Bronchial epithelial cell (primary cell): ENCODE measurements around the gene PLEKHA7. TPM values are rescaled to one million over a fixed set of nuclear protein-coding genes. Genes with fewer than 3 reads are reported as not detected.

ENCODE experiments used
- DNase-seq: peaks from one replicate; pipeline ENCODE4 v3.0.0-alpha.2; 2010; ENCODE audit warnings: low read depth
- FAIRE-seq: peaks from 2 replicates; lab custom pipeline; 2011; peaks lifted over from hg19 to GRCh38; lab: Jason Lieb, UNC
- H3K27me3 ChIP-seq: 2 replicates; pipeline ENCODE4 v1.5.1; 2011; ENCODE audit warnings: low read length; ENCODE audit not compliant: control insufficient read depth, insufficient read depth
- H3K36me3 ChIP-seq: 2 replicates; pipeline ENCODE4 v1.5.1; 2011; ENCODE audit warnings: low read length; ENCODE audit not compliant: control insufficient read depth, insufficient read depth
- H3K4me3 ChIP-seq: 2 replicates; pipeline ENCODE4 v1.5.1; 2011; ENCODE audit warnings: mild to moderate bottlenecking, low read depth, low read length, control low read depth
- CTCF ChIP-seq: IDR thresholded peaks from 2 replicates; pipeline ENCODE4 v1.5.1; 2011; ENCODE audit warnings: mild to moderate bottlenecking, moderate library complexity, low read length, control low read depth, inconsistent platforms; ENCODE audit not compliant: insufficient read depth, severe bottlenecking
- total RNA-seq: library from RNA; depleted of rRNA; stranded (reverse); fragments of >200 nt; gene quantifications from 2 replicates; pipeline ENCODE4 v1.2.1, GENCODE V29; 2014

The PLEKHA7 gene
- total RNA-seq, 1 donor from 2014 or later: 2.4 TPM

GRCh38 chr11:16775614-16776283 lies 238.5 kb downstream of the PLEKHA7 start:
- no peak for FAIRE-seq
- no peak overlapping the region for H3K4me3 ChIP-seq
- no peaks in the 10 kb centered on the region for H3K27me3 ChIP-seq
- TF ChIP-seq CTCF: no peak
- peak; percentile 59 for DNase-seq
- no peaks in the 10 kb centered on the region for H3K36me3 ChIP-seq

- FAIRE-seq (no peak), DNase-seq (no peak)
- TF ChIP-seq CTCF: no peak
- no peaks in the 10 kb centered on the region for H3K36me3 ChIP-seq
- no peaks in the 10 kb centered on the region for H3K27me3 ChIP-seq
- H3K4me3 ChIP-seq: no peak overlapping the region
Observed at GRCh38 chr11:16774936-16775613, 239.1 kb downstream of the PLEKHA7 start.

GRCh38 chr11:16773981-16774935 lies 240.0 kb downstream of the PLEKHA7 start:
- DNase-seq (no peak), FAIRE-seq (peak; percentile 43)
- H3K27me3 ChIP-seq: no peaks in the 10 kb centered on the region
- TF ChIP-seq CTCF: no peak
- no peak overlapping the region for H3K4me3 ChIP-seq
- H3K36me3 ChIP-seq: no peaks in the 10 kb centered on the region

GRCh38 chr11:16772141-16772512 lies 242.1 kb downstream of the PLEKHA7 start:
- DNase-seq (no peak), FAIRE-seq (no peak)
- H3K4me3 ChIP-seq: no peak overlapping the region
- H3K27me3 ChIP-seq: no peaks in the 10 kb centered on the region
- no peak for TF ChIP-seq CTCF
- no peaks in the 10 kb centered on the region for H3K36me3 ChIP-seq

GRCh38 chr11:16771350-16772140 lies 242.7 kb downstream of the PLEKHA7 start:
- DNase-seq: no peak
- Histone ChIP-seq H3K27me3 (no peaks in the 10 kb centered on the region), H3K4me3 (no peak overlapping the region), H3K36me3 (no peaks in the 10 kb centered on the region)
- TF ChIP-seq CTCF: no peak
- no peak for FAIRE-seq
